H9 (cell line): ENCODE measurements around the gene AFMID. TPM values are rescaled to one million over a fixed set of nuclear protein-coding genes. Genes with fewer than 3 reads are reported as not detected.

Experiments used
- DNase-seq: peaks from one replicate; pipeline ENCODE4 v3.0.0-alpha.2; 2017
- H2AFZ ChIP-seq: one replicate; pipeline ENCODE4 v1.6.1; 2013; ENCODE audit warnings: mild to moderate bottlenecking, low read length, control low read depth, moderate library complexity
- H2AK5ac ChIP-seq: 2 replicates; pipeline ENCODE4 v1.6.1; 2013; ENCODE audit warnings: low read length, control low read depth, mixed read lengths; ENCODE audit not compliant: insufficient read length
- H2BK120ac ChIP-seq: one replicate; pipeline ENCODE4 v1.6.1; 2013; ENCODE audit warnings: low read depth, mild to moderate bottlenecking, low read length, control low read depth, inconsistent platforms; ENCODE audit not compliant: poor library complexity, severe bottlenecking
- H2BK12ac ChIP-seq: 2 replicates; pipeline ENCODE4 v1.6.1; 2013; ENCODE audit warnings: low read length, control low read depth, mixed read lengths, low read depth; ENCODE audit not compliant: insufficient read length
- H2BK15ac ChIP-seq: 2 replicates; pipeline ENCODE4 v1.6.1; 2013; ENCODE audit warnings: low read depth, low read length, control low read depth
- H2BK20ac ChIP-seq: one replicate; pipeline ENCODE4 v1.6.1; 2013; ENCODE audit warnings: low read depth, mild to moderate bottlenecking, low read length, control low read depth, inconsistent platforms; ENCODE audit not compliant: poor library complexity, severe bottlenecking
- H2BK5ac ChIP-seq: 2 replicates; pipeline ENCODE4 v1.6.1; 2013; ENCODE audit warnings: low read length, control low read depth, mixed read lengths; ENCODE audit not compliant: insufficient read length
- H3K14ac ChIP-seq: 2 replicates; pipeline ENCODE4 v1.6.1; 2013; ENCODE audit warnings: low read length, control low read depth; ENCODE audit not compliant: insufficient read depth
- H3K18ac ChIP-seq: 2 replicates; pipeline ENCODE4 v1.6.1; 2013; ENCODE audit warnings: low read depth, mild to moderate bottlenecking, mixed read lengths, low read length, control low read depth; ENCODE audit not compliant: insufficient read length
- H3K23ac ChIP-seq: 2 replicates; pipeline ENCODE4 v1.6.1; 2013; ENCODE audit warnings: low read length, control low read depth, mixed read lengths, low read depth; ENCODE audit not compliant: insufficient read length
- H3K23me2 ChIP-seq: 2 replicates; pipeline ENCODE4 v1.6.1; 2013; ENCODE audit warnings: low read depth, mild to moderate bottlenecking, mixed read lengths, low read length, control low read depth; ENCODE audit not compliant: insufficient read length, poor library complexity, severe bottlenecking
- H3K27ac ChIP-seq: 2 replicates; pipeline ENCODE4 v1.5.1; 2013; ENCODE audit warnings: low read length, control low read depth, mixed read lengths, low read depth; ENCODE audit not compliant: insufficient read length
- H3K27me3 ChIP-seq: 2 replicates; pipeline ENCODE4 v1.6.1; 2013; ENCODE audit warnings: low read length, control low read depth, inconsistent platforms; ENCODE audit not compliant: insufficient read depth
- H3K4ac ChIP-seq: 2 replicates; pipeline ENCODE4 v1.6.1; 2013; ENCODE audit warnings: low read depth, mild to moderate bottlenecking, control low read depth, inconsistent platforms, low read length, moderate library complexity
- H3K4me1 ChIP-seq: 2 replicates; pipeline ENCODE4 v1.6.1; 2013; ENCODE audit warnings: low read length, control low read depth, inconsistent platforms; ENCODE audit not compliant: insufficient read depth
- H3K4me2 ChIP-seq: 2 replicates; pipeline ENCODE4 v1.6.1; 2013; ENCODE audit warnings: low read length, control low read depth, mixed read lengths; ENCODE audit not compliant: insufficient read length, insufficient read depth
- H3K56ac ChIP-seq: 2 replicates; pipeline ENCODE4 v1.6.1; 2013; ENCODE audit warnings: low read depth, mild to moderate bottlenecking, mixed read lengths, low read length, control low read depth; ENCODE audit not compliant: insufficient read length
- H3K79me1 ChIP-seq: 2 replicates; pipeline ENCODE4 v1.6.1; 2013; ENCODE audit warnings: low read depth, mild to moderate bottlenecking, moderate library complexity, low read length, control low read depth, inconsistent platforms; ENCODE audit not compliant: insufficient read depth, poor library complexity, severe bottlenecking
- H3K79me2 ChIP-seq: 2 replicates; pipeline ENCODE4 v1.6.1; 2013; ENCODE audit warnings: low read length, control low read depth, inconsistent platforms; ENCODE audit not compliant: insufficient read depth
- H3K9ac ChIP-seq: 2 replicates; pipeline ENCODE4 v1.6.1; 2013; ENCODE audit warnings: low read length, control low read depth, mixed read lengths; ENCODE audit not compliant: insufficient read length; ENCODE audit errors: extremely low read depth
- H3K9me3 ChIP-seq: one replicate; pipeline ENCODE4 v1.6.1; 2013; ENCODE audit warnings: low read depth, low read length, inconsistent platforms; ENCODE audit not compliant: control insufficient read depth
- H3T11ph ChIP-seq: one replicate; pipeline ENCODE4 v1.6.1; 2013; ENCODE audit warnings: mild to moderate bottlenecking, low read length, control low read depth, inconsistent platforms
- H4K20me1 ChIP-seq: one replicate; pipeline ENCODE4 v1.6.1; 2013; ENCODE audit not compliant: control insufficient read depth, insufficient read length, insufficient read depth
- H4K5ac ChIP-seq: 2 replicates; pipeline ENCODE4 v1.6.1; 2013; ENCODE audit warnings: low read depth, mild to moderate bottlenecking, mixed read lengths, low read length, control low read depth; ENCODE audit not compliant: insufficient read length
- H4K8ac ChIP-seq: replicated peaks from 2 replicates; pipeline ENCODE4 v1.6.1; 2013; ENCODE audit warnings: low read length, control low read depth, mixed read lengths, low read depth; ENCODE audit not compliant: insufficient read length
- H4K91ac ChIP-seq: 2 replicates; pipeline ENCODE4 v1.6.1; 2013; ENCODE audit warnings: low read depth, mild to moderate bottlenecking, moderate library complexity, mixed read lengths, low read length, control low read depth; ENCODE audit not compliant: insufficient read length
- H3K27ac Mint-ChIP-seq, 3 experiments: 2 replicates in 2 of 3; 3 replicates in 1 of 3; pipeline ENCODE4 v1.8.0; 2020 to 2021; ENCODE audit warnings: mixed read lengths in 3 of 3, mild to moderate bottlenecking in 1 of 3, moderate library complexity in 1 of 3
- H3K27me3 Mint-ChIP-seq: 2 replicates; pipeline ENCODE4 v1.8.0; 2021; ENCODE audit warnings: low read depth, mild to moderate bottlenecking, moderate library complexity, mixed read lengths
- H3K36me3 Mint-ChIP-seq, 3 experiments: 2 replicates in 2 of 3; 3 replicates in 1 of 3; pipeline ENCODE4 v1.8.0; 2020 to 2021; ENCODE audit warnings: low read depth in 3 of 3, mixed read lengths in 3 of 3; ENCODE audit not compliant: insufficient read depth in 1 of 3
- H3K4me1 Mint-ChIP-seq, 2 experiments: 2 replicates each; pipeline ENCODE4 v1.8.0; 2020; ENCODE audit warnings: mixed read lengths in 2 of 2
- H3K4me3 Mint-ChIP-seq, 2 experiments: 2 replicates in 1 of 2; 3 replicates in 1 of 2; pipeline ENCODE4 v1.8.0; 2020 to 2021; ENCODE audit warnings: mild to moderate bottlenecking in 2 of 2, mixed read lengths in 2 of 2, moderate library complexity in 1 of 2
- H3K9me3 Mint-ChIP-seq, 2 experiments: 2 replicates in 1 of 2; 3 replicates in 1 of 2; pipeline ENCODE4 v1.8.0; 2020; ENCODE audit warnings: mild to moderate bottlenecking in 2 of 2, mixed read lengths in 2 of 2, moderate library complexity in 1 of 2
- WGBS: extraction: QIAGEN DNeasy Blood & Tissue Kit; methylation state at CpG from one replicate; pipeline ENCODE4 v1.1.7; 2013; ENCODE audit warnings: missing lambda C conversion rate, low lambda C conversion rate, mixed read lengths; ENCODE audit not compliant: insufficient read length; ENCODE audit errors: extremely low coverage; 5-methylcytosine and 5-hydroxymethylcytosine counted together
- total RNA-seq: library from RNA; stranded (reverse); gene quantifications from 2 replicates; pipeline ENCODE4 v1.2.1, GENCODE V29; 2021
- TF ChIP-seq, protein P1 (sequence below): fragments of 200-600 bp; sonication (generic); conservative IDR thresholded peaks from 3 replicates; pipeline ENCODE4 v1.8.0; 2021; ENCODE audit warnings: antibody characterized with exemption, mild to moderate bottlenecking

AFMID gene
- total RNA-seq, 1 experiment from 2014 or later, result 64.1 TPM

DNA sequence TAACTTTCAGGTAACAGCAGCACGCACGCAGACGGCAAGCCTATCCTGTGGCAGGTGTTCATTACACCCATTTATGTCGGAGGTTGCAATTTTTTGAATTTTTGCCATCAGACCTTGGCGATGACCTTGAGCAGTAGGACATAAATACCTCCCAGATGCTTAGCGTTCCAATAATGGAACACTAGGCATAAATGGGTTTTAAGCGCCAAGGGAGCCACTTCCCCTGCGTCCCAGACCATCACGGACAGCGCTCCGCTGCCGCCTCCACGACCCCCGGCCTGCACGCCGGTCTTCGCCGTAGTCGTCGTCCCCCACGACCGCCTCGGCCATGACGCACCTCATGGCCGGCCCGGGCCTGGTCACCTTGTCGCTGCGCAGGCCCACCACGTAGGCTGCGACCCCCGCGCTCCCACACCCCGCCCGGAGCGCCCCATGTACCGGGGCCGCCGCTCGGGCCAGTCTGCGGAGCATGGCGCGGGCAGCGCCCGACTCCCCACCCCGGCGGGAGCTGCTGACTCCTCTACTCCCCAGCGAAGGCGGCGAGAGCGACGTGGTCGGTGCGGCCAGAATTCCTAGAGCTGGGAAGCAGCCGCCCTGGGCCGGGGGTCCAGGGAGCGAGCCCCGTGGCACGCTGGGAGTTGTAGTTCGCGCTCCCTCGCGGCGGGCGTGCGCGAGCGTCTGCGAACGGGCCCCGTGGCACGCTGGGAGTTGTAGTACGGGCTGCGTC lies 66.9 kb downstream of the AFMID start:
- peak overlapping the region; percentile 45 for H3K9ac ChIP-seq
- H3K27ac Mint-ChIP-seq, result peak overlapping the region in 1 of 3 experiments; percentile 90; a peak in 3 of 7 replicates
- H3K4me2 ChIP-seq, result peak overlapping the region; percentile 75
- H3K4me1 ChIP-seq, result peaks cover 6% of the 10 kb centered on the region; the same call in 1 of the 2 replicates
- no peak overlapping the region for H2BK20ac ChIP-seq
- peaks cover 22 to 56% of the 10 kb centered on the region in 2 experiments for H3K4me1 Mint-ChIP-seq
- H3K36me3 Mint-ChIP-seq, result no peaks in the 10 kb centered on the region
- TF ChIP-seq, protein P1, sequence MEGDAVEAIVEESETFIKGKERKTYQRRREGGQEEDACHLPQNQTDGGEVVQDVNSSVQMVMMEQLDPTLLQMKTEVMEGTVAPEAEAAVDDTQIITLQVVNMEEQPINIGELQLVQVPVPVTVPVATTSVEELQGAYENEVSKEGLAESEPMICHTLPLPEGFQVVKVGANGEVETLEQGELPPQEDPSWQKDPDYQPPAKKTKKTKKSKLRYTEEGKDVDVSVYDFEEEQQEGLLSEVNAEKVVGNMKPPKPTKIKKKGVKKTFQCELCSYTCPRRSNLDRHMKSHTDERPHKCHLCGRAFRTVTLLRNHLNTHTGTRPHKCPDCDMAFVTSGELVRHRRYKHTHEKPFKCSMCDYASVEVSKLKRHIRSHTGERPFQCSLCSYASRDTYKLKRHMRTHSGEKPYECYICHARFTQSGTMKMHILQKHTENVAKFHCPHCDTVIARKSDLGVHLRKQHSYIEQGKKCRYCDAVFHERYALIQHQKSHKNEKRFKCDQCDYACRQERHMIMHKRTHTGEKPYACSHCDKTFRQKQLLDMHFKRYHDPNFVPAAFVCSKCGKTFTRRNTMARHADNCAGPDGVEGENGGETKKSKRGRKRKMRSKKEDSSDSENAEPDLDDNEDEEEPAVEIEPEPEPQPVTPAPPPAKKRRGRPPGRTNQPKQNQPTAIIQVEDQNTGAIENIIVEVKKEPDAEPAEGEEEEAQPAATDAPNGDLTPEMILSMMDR, result no peak
- peak; percentile 97 for DNase-seq
- H3K27me3 Mint-ChIP-seq, result peaks cover 1% of the 10 kb centered on the region; the same call in 1 of the 2 replicates
- H2BK120ac ChIP-seq, result no peak overlapping the region
- peak overlapping the region; percentile 75 to 81 for H3K4me3 Mint-ChIP-seq
- no peaks in the 10 kb centered on the region for H4K20me1 ChIP-seq
- no peaks in the 10 kb centered on the region for H3K27me3 ChIP-seq
- H2BK12ac ChIP-seq, result no peak overlapping the region
- peak overlapping the region; percentile 19 for H4K5ac ChIP-seq
- no peak overlapping the region for H2BK5ac ChIP-seq
- H3T11ph ChIP-seq, result no peak overlapping the region
- H3K79me1 ChIP-seq, result no peaks in the 10 kb centered on the region
- H2AK5ac ChIP-seq, result no peak overlapping the region
- H3K79me2 ChIP-seq, result no peaks in the 10 kb centered on the region
- H3K4ac ChIP-seq, result no peak overlapping the region; the same call in 1 of the 2 replicates
- peak overlapping the region; percentile 83 for H3K18ac ChIP-seq
- H3K23ac ChIP-seq, result no peak overlapping the region
- no CpG with 5 or more reads among the region's 73 CpGs for WGBS
- no peaks in the 10 kb centered on the region for H3K9me3 ChIP-seq
- H3K23me2 ChIP-seq, result no peaks in the 10 kb centered on the region
- H4K8ac ChIP-seq, result no peak overlapping the region
- H4K91ac ChIP-seq, result no peak overlapping the region
- H3K9me3 Mint-ChIP-seq, result peaks cover 0 to 3% of the 10 kb centered on the region in 2 experiments; a peak in 1 of 5 replicates
- H3K56ac ChIP-seq, result no peak overlapping the region
- peak overlapping the region; percentile 82 for H3K14ac ChIP-seq
- no peak overlapping the region for H2AFZ ChIP-seq
- no peak overlapping the region for H3K27ac ChIP-seq
- H2BK15ac ChIP-seq, result no peak overlapping the region
